Thymus (tissue), 11 donors: ENCODE measurements around the gene SURF6. TPM values are rescaled to one million over a fixed set of nuclear protein-coding genes. Genes with fewer than 3 reads are reported as not detected.
"Not testable (repeated sequence)": the region's sequence is repeated elsewhere in the genome, so short reads cannot be mapped to it uniquely, and the experiment has no call there.

Source experiments
- DNase-seq, 9 donors: peaks; one replicate each; pipeline ENCODE4 v3.0.0-alpha.2; 2013; ENCODE audit warnings: low spot score in 9 of 9, low read depth in 6 of 9, missing footprints in 1 of 9
- H3K27ac ChIP-seq, 2 donors: one replicate each; pipeline ENCODE4 v1.5.1; 2013; ENCODE audit warnings: control low read depth in 1 of 2, low read depth in 1 of 2, low read length in 1 of 2, mild to moderate bottlenecking in 1 of 2, moderate library complexity in 1 of 2
- H3K27me3 ChIP-seq, 2 donors: one replicate each; pipeline ENCODE4 v1.5.1; 2013; ENCODE audit warnings: low read length in 1 of 2; ENCODE audit not compliant: control insufficient read depth in 2 of 2, insufficient read depth in 1 of 2
- H3K36me3 ChIP-seq, 2 donors: one replicate each; pipeline ENCODE4 v1.5.1; 2013; ENCODE audit warnings: low read length in 1 of 2, mild to moderate bottlenecking in 1 of 2, moderate library complexity in 1 of 2; ENCODE audit not compliant: control insufficient read depth in 2 of 2, insufficient read depth in 2 of 2
- H3K4me1 ChIP-seq, 2 donors: one replicate each; pipeline ENCODE4 v1.5.1; 2013; ENCODE audit warnings: low read length in 2 of 2; ENCODE audit not compliant: control insufficient read depth in 2 of 2, insufficient read depth in 2 of 2
- H3K4me3 ChIP-seq, 2 donors: one replicate each; pipeline ENCODE4 v1.5.1; 2013; ENCODE audit warnings: low read length in 2 of 2, control low read depth in 1 of 2, mild to moderate bottlenecking in 1 of 2
- H3K9me3 ChIP-seq, 2 donors: one replicate each; pipeline ENCODE4 v1.5.1; 2013; ENCODE audit warnings: low read length in 1 of 2, mild to moderate bottlenecking in 1 of 2; ENCODE audit not compliant: control insufficient read depth in 2 of 2, insufficient read depth in 1 of 2
- WGBS: extraction: QIAGEN DNeasy Blood & Tissue Kit; methylation state at CpG from one replicate; pipeline ENCODE4 v1.1.7; 2013; 5-methylcytosine and 5-hydroxymethylcytosine counted together
- polyA plus RNA-seq: library from polyadenylated mRNA; stranded (reverse); fragments of 200-250 nt; gene quantifications from one replicate; pipeline ENCODE4 v1.2.3, GENCODE V29; 2013
- total RNA-seq: library from RNA; stranded (reverse); fragments of 120-200 nt; gene quantifications from one replicate; pipeline ENCODE4 v1.2.4, GENCODE V29; 2013
- donor health status: healthy.

The SURF6 gene
- total and polyA plus RNA-seq, 2 donors, result 13.6 to 17.2 TPM

- H3K27ac ChIP-seq, result no peak overlapping the region
- peaks cover 16 to 31% of the 10 kb centered on the region in 2 donors for H3K4me1 ChIP-seq
- H3K9me3 ChIP-seq, result no peaks in the 10 kb centered on the region
- WGBS, result 98% methylated on average over 12 of the region's 12 CpGs
- no peak for DNase-seq
- H3K36me3 ChIP-seq, result peaks cover 66 to 70% of the 10 kb centered on the region in 2 donors
- H3K27me3 ChIP-seq, result no peaks in the 10 kb centered on the region
- no peak overlapping the region for H3K4me3 ChIP-seq
Measured at GRCh38 chr9:133344979-133345378, 9.0 kb upstream of the SURF6 start.

DNA sequence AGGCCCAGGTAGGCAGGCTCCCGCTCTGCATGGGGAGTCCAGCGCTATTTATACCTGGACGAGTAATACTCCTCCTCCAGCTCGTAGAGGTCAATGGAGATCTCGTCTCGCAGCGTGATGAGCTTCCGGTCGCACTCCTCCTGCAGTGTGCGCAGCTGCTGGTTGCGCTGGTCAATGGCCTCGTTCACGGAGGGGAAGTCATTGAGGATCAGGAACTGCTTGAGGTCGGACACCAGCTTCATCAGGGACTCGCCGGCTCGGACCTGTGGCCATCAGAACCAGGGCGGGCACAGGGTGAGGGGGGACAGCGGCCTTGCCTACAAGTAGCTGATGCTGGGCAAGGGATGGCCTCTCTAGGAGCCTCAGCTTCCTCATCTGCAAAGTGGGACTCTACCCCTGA lies 8.1 kb upstream of the SURF6 start:
- Histone ChIP-seq H3K4me3 (no peak overlapping the region), H3K4me1 (peaks cover 14 to 21% of the 10 kb centered on the region in 2 donors), H3K36me3 (peaks cover 62 to 63% of the 10 kb centered on the region in 2 donors), H3K27ac (no peak overlapping the region), H3K27me3 (no peaks in the 10 kb centered on the region), H3K9me3 (no peaks in the 10 kb centered on the region)
- no peak for DNase-seq
- 98% methylated on average over 19 of the region's 19 CpGs for WGBS

DNA sequence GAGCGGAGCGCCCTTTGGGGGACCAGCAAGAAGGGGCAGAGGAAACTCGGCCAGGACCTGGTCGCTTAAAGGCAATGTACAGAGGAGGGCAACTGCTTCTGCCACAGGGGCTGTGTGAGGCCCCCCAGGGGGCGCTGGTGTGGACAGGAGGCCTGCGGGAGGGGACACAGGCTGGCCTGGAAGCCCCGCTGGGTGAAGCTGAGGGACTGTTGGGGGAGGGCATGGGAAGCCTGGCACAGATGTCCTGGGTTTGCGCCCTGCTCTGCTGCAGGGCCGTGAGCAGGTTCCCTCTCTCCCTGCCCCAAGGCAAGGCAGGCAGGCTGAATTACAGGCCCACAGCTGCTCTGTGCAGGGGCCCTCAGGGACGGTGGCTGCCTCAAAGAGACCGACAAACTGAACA lies 6.6 kb upstream of the SURF6 start:
- DNase-seq, result no peak
- no peak overlapping the region for H3K4me3 ChIP-seq
- no peak overlapping the region for H3K27ac ChIP-seq
- H3K4me1 ChIP-seq, result peaks cover 12 to 17% of the 10 kb centered on the region in 2 donors
- no peaks in the 10 kb centered on the region for H3K9me3 ChIP-seq
- H3K36me3 ChIP-seq, result peaks cover 60 to 63% of the 10 kb centered on the region in 2 donors
- WGBS, result 91% methylated on average over 11 of the region's 11 CpGs
- H3K27me3 ChIP-seq, result no peaks in the 10 kb centered on the region

DNA sequence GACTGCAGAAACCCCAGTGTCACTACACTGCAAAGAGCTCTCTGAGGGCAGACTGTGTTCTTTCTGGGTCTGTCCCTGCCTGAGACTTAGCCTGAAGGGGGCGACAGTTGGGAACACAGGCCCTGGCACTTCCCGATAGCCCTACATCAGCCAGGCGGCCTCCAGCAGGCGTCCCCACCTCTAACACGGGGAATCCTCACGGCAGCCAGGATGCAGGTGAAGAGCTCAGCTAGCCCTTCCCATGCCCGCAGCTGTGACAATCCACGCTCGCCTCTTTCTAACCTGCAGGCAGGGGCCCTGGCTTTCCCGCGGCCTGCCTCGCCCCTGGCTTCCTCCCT lies 6.0 kb upstream of the SURF6 start:
- no peaks in the 10 kb centered on the region for H3K27me3 ChIP-seq
- WGBS, result 96% methylated on average over 12 of the region's 12 CpGs
- no peak overlapping the region for H3K4me3 ChIP-seq
- DNase-seq, result no peak
- no peak overlapping the region for H3K27ac ChIP-seq
- peaks cover 60 to 63% of the 10 kb centered on the region in 2 donors for H3K36me3 ChIP-seq
- H3K9me3 ChIP-seq, result no peaks in the 10 kb centered on the region
- H3K4me1 ChIP-seq, result peaks cover 7 to 16% of the 10 kb centered on the region in 2 donors

DNA sequence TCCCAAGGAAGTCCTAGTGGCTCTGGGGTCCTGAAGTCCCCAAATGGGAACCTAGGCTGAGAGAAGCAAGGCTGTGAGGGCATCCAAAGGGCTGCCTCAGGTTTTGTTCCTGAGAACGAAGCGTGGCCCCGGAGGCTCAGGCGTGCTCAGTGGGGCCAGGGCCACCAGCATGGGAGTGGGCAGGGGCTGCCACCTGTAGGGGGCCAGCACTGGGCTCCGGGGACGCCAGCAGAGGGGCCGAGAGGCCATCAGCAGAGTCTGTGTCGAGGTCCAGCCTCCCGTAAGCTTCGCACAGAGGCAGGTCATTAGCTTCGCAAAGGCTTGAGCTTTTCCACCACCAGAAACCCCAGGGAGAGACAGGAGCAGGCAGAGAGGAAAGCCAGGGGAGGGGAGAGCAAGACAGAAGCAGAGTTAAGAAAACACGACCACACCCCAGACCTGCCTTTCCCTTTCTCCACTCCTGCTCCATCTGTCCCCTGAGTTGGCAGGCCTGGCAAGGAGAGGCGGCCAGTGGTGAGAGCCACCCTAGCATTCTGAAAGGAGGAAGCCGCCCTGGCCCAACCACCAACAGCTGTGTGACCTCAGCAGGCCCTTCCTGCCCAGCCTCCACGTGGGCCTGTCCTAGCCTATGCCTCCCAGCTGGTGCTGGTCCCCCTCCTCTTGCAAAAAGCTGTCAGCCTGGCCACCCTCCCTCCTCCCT lies 5.5 kb upstream of the SURF6 start:
- H3K36me3 ChIP-seq, result peaks cover 60 to 63% of the 10 kb centered on the region in 2 donors
- peaks cover 0 to under 1% of the 10 kb centered on the region in 2 donors for H3K9me3 ChIP-seq
- H3K4me1 ChIP-seq, result peaks cover 4 to 12% of the 10 kb centered on the region in 2 donors
- H3K4me3 ChIP-seq, result no peak overlapping the region
- WGBS, result 91% methylated on average over 15 of the region's 15 CpGs
- H3K27me3 ChIP-seq, result no peaks in the 10 kb centered on the region
- no peak overlapping the region for H3K27ac ChIP-seq
- DNase-seq, result no peak

GRCh38 chr9:133340916-133341315 lies 4.9 kb upstream of the SURF6 start:
- Histone ChIP-seq H3K9me3 (peaks cover 0 to 3% of the 10 kb centered on the region in 2 donors), H3K36me3 (peaks cover 58 to 62% of the 10 kb centered on the region in 2 donors), H3K4me3 (no peak overlapping the region), H3K27ac (no peak overlapping the region), H3K4me1 (peaks cover 7 to 12% of the 10 kb centered on the region in 2 donors), H3K27me3 (no peaks in the 10 kb centered on the region)
- WGBS, result 93% methylated on average over 13 of the region's 13 CpGs
- no peak for DNase-seq

DNA sequence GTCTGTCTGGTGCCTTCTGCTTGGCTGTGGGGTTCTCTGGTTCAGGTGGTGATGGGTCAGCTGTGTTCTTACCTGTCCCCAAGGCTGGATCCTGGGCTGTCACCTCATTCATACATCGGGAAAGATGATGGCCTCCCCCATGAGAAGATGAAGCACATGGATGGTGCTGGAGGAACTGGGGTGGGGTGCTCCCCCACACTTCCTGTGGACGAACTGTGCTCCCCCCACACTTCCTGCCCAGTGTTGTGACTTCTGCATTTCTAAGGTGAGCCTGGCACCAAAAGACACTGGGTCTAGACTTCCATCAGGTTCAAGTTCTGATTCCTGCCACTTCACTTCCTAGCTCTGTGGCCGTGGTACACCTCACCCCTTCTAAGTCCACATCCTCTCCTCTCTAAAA lies 4.3 kb upstream of the SURF6 start:
- H3K4me1 ChIP-seq, result peaks cover 9 to 15% of the 10 kb centered on the region in 2 donors
- WGBS, result 38% methylated on average over 3 of the region's 3 CpGs
- H3K9me3 ChIP-seq, result peaks cover 0 to 3% of the 10 kb centered on the region in 2 donors
- no peak overlapping the region for H3K4me3 ChIP-seq
- H3K27me3 ChIP-seq, result no peaks in the 10 kb centered on the region
- no peak overlapping the region for H3K27ac ChIP-seq
- H3K36me3 ChIP-seq, result peaks cover 52 to 55% of the 10 kb centered on the region in 2 donors
- no peak for DNase-seq

- peaks cover 16 to 21% of the 10 kb centered on the region in 2 donors for H3K4me1 ChIP-seq
- 95% methylated on average over 5 of the region's 5 CpGs for WGBS
- no peak overlapping the region for H3K27ac ChIP-seq
- H3K27me3 ChIP-seq, result no peaks in the 10 kb centered on the region
- DNase-seq, result no peak
- H3K9me3 ChIP-seq, result peaks cover 0 to 3% of the 10 kb centered on the region in 2 donors
- peaks cover 46 to 52% of the 10 kb centered on the region in 2 donors for H3K36me3 ChIP-seq
- H3K4me3 ChIP-seq, result no peak overlapping the region
Measured at GRCh38 chr9:133339641-133340040, 3.7 kb upstream of the SURF6 start.

DNA sequence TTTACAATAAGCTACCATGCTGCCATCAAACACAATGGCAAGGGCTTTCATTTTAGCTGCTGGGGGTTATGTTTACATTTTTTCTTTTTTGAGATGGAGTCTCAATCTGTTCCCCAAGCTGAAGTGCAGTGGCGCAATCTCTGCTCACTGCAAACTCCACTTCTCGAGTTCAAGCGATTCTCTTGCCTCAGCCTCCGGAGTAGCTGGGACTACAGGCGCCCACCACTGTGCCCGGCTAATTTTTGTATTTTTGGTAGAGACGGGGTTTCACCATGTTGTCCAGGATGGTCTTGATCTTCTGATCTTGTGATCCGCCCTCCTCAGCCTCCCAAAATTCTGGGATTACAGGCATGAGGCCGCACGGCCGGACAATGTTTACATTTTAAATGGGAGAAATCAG lies 1.1 kb downstream of the SURF6 start:
- peaks cover 44 to 46% of the 10 kb centered on the region in 2 donors for H3K36me3 ChIP-seq
- 95% methylated on average over 11 of the region's 11 CpGs for WGBS
- H3K27me3 ChIP-seq, H3K9me3 ChIP-seq, DNase-seq, H3K27ac ChIP-seq: not testable (repeated sequence)
- peaks cover 14% of the 10 kb centered on the region in 2 donors for H3K4me1 ChIP-seq
- H3K4me3 ChIP-seq, result peak overlapping the region; percentile 63 to 71
